Measurements from ENCODE around the gene HTR5A.

Gene HTR5A

DNA sequence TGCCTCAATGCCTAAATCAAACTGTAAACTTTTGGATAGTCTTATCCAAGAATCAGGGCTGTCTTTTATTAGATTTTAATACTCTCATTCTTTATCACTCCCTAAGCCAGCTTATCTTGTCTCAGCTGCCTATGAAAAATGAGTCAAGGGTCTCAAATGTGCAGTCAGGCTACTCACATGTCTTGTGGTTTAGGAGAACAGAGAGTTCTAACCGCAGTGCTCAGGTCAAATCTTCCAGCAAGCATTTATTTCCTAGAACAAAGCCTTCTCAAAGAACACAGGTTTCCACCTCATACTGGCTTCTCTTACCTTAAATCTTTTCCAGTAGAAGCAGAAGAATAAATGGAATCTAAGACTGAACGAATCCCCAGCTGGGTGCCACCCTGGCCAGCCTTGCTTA is 23.5 kb downstream of the HTR5A start:
- Histone ChIP-seq H3K9me3 (ENCODE audit: insufficient read depth, low read length, severe bottlenecking) (no peaks in the 10 kb centered on the region), H3K36me3 (ENCODE audit: insufficient read depth, low read length) (no peaks in the 10 kb centered on the region), H2AFZ (ENCODE audit: low read depth, low read length) (no peak overlapping the region), H3K27ac (ENCODE audit: low read length) (no peak overlapping the region), H3K9ac (ENCODE audit: low read depth, low read length) (no peak overlapping the region), H3K4me1 (ENCODE audit: insufficient read depth, low read length) (peaks cover 48% of the 10 kb centered on the region), H3K79me2 (ENCODE audit: insufficient read depth, low read length) (no peaks in the 10 kb centered on the region), H3K4me2 (ENCODE audit: insufficient read depth, low read length) (no peak overlapping the region), H3K4me3 (ENCODE audit: low read depth in 1 of 2, low read length in 2 of 2) (no peak overlapping the region), H3K27me3 (ENCODE audit: insufficient read depth, low read length, poor library complexity) (no peaks in the 10 kb centered on the region), H4K20me1 (ENCODE audit: insufficient read depth, low read length) (no peaks in the 10 kb centered on the region)
- DNase-seq = peak; percentile 48
- peak; percentile 66 for ATAC-seq (ENCODE audit: insufficient read depth, low read depth)
- TF ChIP-seq EZH2 (IDR thresholded peaks at IDR 0.05; ENCODE audit: borderline replicate concordance, low read depth, low read length, severe bottlenecking) (no peak), CTCF (IDR thresholded peaks at IDR 0.05; ENCODE audit: borderline replicate concordance, extremely low read depth, low read length, poor library complexity, severe bottlenecking) (no peak)

DNA sequence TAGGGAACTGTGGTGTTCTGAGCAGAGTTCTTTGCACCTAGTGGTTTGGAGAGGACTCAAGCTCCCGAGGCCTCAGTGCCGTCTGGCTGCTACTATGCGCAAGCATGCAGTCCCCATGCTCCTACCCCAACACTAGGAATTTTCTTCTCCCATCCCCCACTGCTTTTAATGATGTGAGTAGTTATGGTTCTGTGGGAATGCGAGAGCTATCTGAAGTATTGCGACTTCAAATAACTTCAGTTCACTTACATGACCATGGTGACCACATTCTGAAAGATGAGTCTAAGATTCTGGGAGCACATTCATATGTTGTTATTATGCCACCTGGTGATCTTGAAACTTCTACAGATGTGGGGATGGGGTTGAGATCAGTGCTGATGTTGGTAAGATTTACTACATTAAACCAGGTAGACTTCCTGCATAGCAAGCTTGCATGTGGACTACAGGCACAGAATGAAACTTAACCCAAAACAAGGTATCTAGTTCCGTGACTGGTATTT is 24.6 kb downstream of the HTR5A start:
- Histone ChIP-seq H3K79me2 (ENCODE audit: insufficient read depth, low read length) (no peaks in the 10 kb centered on the region), H3K4me3 (ENCODE audit: low read depth in 1 of 2, low read length in 2 of 2) (no peak overlapping the region), H3K9me3 (ENCODE audit: insufficient read depth, low read length, severe bottlenecking) (no peaks in the 10 kb centered on the region), H3K36me3 (ENCODE audit: insufficient read depth, low read length) (no peaks in the 10 kb centered on the region), H2AFZ (ENCODE audit: low read depth, low read length) (no peak overlapping the region), H3K9ac (ENCODE audit: low read depth, low read length) (no peak overlapping the region), H4K20me1 (ENCODE audit: insufficient read depth, low read length) (no peaks in the 10 kb centered on the region), H3K4me2 (ENCODE audit: insufficient read depth, low read length) (no peak overlapping the region), H3K27ac (ENCODE audit: low read length) (no peak overlapping the region), H3K4me1 (ENCODE audit: insufficient read depth, low read length) (peaks cover 48% of the 10 kb centered on the region), H3K27me3 (ENCODE audit: insufficient read depth, low read length, poor library complexity) (no peaks in the 10 kb centered on the region)
- ATAC-seq (ENCODE audit: insufficient read depth, low read depth) (no peak), DNase-seq (no peak)
- no peak for TF ChIP-seq CTCF (IDR thresholded peaks at IDR 0.05; ENCODE audit: borderline replicate concordance, extremely low read depth, low read length, poor library complexity, severe bottlenecking)
- no peak for TF ChIP-seq EZH2 (IDR thresholded peaks at IDR 0.05; ENCODE audit: borderline replicate concordance, low read depth, low read length, severe bottlenecking)

- TF ChIP-seq CTCF (IDR thresholded peaks at IDR 0.05; ENCODE audit: borderline replicate concordance, extremely low read depth, low read length, poor library complexity, severe bottlenecking) = no peak
- no peak for TF ChIP-seq EZH2 (IDR thresholded peaks at IDR 0.05; ENCODE audit: borderline replicate concordance, low read depth, low read length, severe bottlenecking)
- Histone ChIP-seq H3K4me2 (ENCODE audit: insufficient read depth, low read length) (no peak overlapping the region), H3K9ac (ENCODE audit: low read depth, low read length) (no peak overlapping the region), H3K4me1 (ENCODE audit: insufficient read depth, low read length) (peaks cover 26% of the 10 kb centered on the region), H2AFZ (ENCODE audit: low read depth, low read length) (no peak overlapping the region), H3K36me3 (ENCODE audit: insufficient read depth, low read length) (no peaks in the 10 kb centered on the region), H3K27me3 (ENCODE audit: insufficient read depth, low read length, poor library complexity) (no peaks in the 10 kb centered on the region), H3K4me3 (ENCODE audit: low read depth in 1 of 2, low read length in 2 of 2) (no peak overlapping the region), H3K9me3 (ENCODE audit: insufficient read depth, low read length, severe bottlenecking) (no peaks in the 10 kb centered on the region), H3K27ac (ENCODE audit: low read length) (no peak overlapping the region), H3K79me2 (ENCODE audit: insufficient read depth, low read length) (no peaks in the 10 kb centered on the region), H4K20me1 (ENCODE audit: insufficient read depth, low read length) (no peaks in the 10 kb centered on the region)
- ATAC-seq (ENCODE audit: insufficient read depth, low read depth) = no peak
- no peak for DNase-seq
These were observed 27.2 kb downstream of the HTR5A start for GRCh38 chr7:155097338-155097737.

DNA sequence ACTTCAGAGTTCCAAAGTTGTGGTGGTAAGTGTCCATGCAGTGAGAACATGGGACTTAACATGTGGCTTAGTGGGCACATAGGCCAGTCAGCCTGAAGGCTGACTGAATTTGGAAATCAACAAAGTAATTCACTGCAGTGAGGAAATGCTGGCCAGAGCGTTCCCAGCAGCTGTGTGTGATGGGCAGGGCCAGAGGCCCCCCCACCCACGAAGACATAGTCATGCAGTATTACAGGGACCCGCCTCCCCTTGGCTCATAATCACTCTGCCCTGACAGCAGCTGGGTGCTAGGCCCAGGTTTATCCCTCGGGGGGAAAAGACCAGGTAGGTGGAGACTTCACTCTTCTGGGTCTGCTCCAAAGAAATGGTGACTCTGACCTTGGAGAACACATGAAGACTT is 33.7 kb downstream of the HTR5A start:
- Histone ChIP-seq H3K4me3 (ENCODE audit: low read depth in 1 of 2, low read length in 2 of 2) (no peak overlapping the region), H3K9ac (ENCODE audit: low read depth, low read length) (no peak overlapping the region), H2AFZ (ENCODE audit: low read depth, low read length) (no peak overlapping the region), H3K4me1 (ENCODE audit: insufficient read depth, low read length) (no peaks in the 10 kb centered on the region), H3K4me2 (ENCODE audit: insufficient read depth, low read length) (no peak overlapping the region), H3K36me3 (ENCODE audit: insufficient read depth, low read length) (no peaks in the 10 kb centered on the region), H3K9me3 (ENCODE audit: insufficient read depth, low read length, severe bottlenecking) (no peaks in the 10 kb centered on the region), H3K27ac (ENCODE audit: low read length) (no peak overlapping the region), H4K20me1 (ENCODE audit: insufficient read depth, low read length) (no peaks in the 10 kb centered on the region), H3K27me3 (ENCODE audit: insufficient read depth, low read length, poor library complexity) (peaks cover 13% of the 10 kb centered on the region), H3K79me2 (ENCODE audit: insufficient read depth, low read length) (no peaks in the 10 kb centered on the region)
- ATAC-seq (ENCODE audit: insufficient read depth, low read depth) (no peak), DNase-seq (no peak)
- no peak for TF ChIP-seq CTCF (IDR thresholded peaks at IDR 0.05; ENCODE audit: borderline replicate concordance, extremely low read depth, low read length, poor library complexity, severe bottlenecking)
- no peak for TF ChIP-seq EZH2 (IDR thresholded peaks at IDR 0.05; ENCODE audit: borderline replicate concordance, low read depth, low read length, severe bottlenecking)
